H1 (cell line): ENCODE measurements around the gene SKOR2. TPM values are rescaled to one million over a fixed set of nuclear protein-coding genes. Genes with fewer than 3 reads are reported as not detected.

ENCODE experiments used
- CTCF ChIA-PET: fragments of 300-600 bp; sonication (Branson Sonifier 250); formaldehyde crosslinking; loops from one replicate; lab custom pipeline; 2021; ENCODE audit not compliant: partially characterized antibody; lab: Charles Lee
- POLR2A ChIA-PET: fragments of 300-600 bp; sonication (Branson Sonifier 250); formaldehyde crosslinking; loops from one replicate; lab custom pipeline; 2021; ENCODE audit warnings: inconsistent platforms; ENCODE audit not compliant: partially characterized antibody; lab: Charles Lee
- DNase-seq, 2 experiments: peaks; one replicate each; pipeline versions ENCODE4 v3.0.0 to v3.0.0-alpha.2; 2010 to 2022; ENCODE audit warnings: low spot score in 2 of 2, low read depth in 1 of 2, mixed read lengths in 1 of 2
- FAIRE-seq: peaks from 2 replicates; lab custom pipeline; 2011; peaks lifted over from hg19 to GRCh38; lab: Jason Lieb, UNC
- H2AFZ ChIP-seq: 2 replicates; pipeline ENCODE4 v1.8.1; 2012; ENCODE audit warnings: low read length, inconsistent platforms
- H2AK5ac ChIP-seq: 2 replicates; pipeline ENCODE4 v1.6.1; 2013; ENCODE audit warnings: low read depth, low read length
- H2BK120ac ChIP-seq: replicated peaks from 2 replicates; pipeline ENCODE3; 2013; ENCODE audit warnings: low read depth, low read length, inconsistent platforms
- H2BK12ac ChIP-seq: 2 replicates; pipeline ENCODE4 v1.6.1; 2013; ENCODE audit warnings: low read depth, low read length
- H2BK15ac ChIP-seq: 2 replicates; pipeline ENCODE4 v1.6.1; 2013; ENCODE audit warnings: low read length
- H2BK20ac ChIP-seq: 2 replicates; pipeline ENCODE4 v1.6.1; 2013; ENCODE audit warnings: low read length
- H2BK5ac ChIP-seq: 2 replicates; pipeline ENCODE4 v1.6.1; 2013; ENCODE audit warnings: low read depth, low read length
- H3K14ac ChIP-seq: 2 replicates; pipeline ENCODE4 v1.6.1; 2013; ENCODE audit warnings: inconsistent platforms; ENCODE audit not compliant: insufficient read length
- H3K18ac ChIP-seq: 2 replicates; pipeline ENCODE4 v1.6.1; 2013; ENCODE audit warnings: low read length; ENCODE audit errors: extremely low read depth
- H3K23ac ChIP-seq: 2 replicates; pipeline ENCODE4 v1.6.1; 2013; ENCODE audit warnings: inconsistent platforms; ENCODE audit not compliant: insufficient read length
- H3K23me2 ChIP-seq: 2 replicates; pipeline ENCODE4 v1.6.1; 2013; ENCODE audit warnings: low read depth, low read length
- H3K27ac ChIP-seq: 2 replicates; pipeline ENCODE4 v1.6.1; 2011; ENCODE audit warnings: low read depth, low read length, inconsistent platforms
- H3K27me3 ChIP-seq, 4 experiments: replicated peaks in 1 of 4; 1 replicate in 1 of 4; 2 replicates in 3 of 4; pipeline versions ENCODE4 v1.6.1 to v1.8.1; 2011 to 2013; ENCODE audit warnings: low read length in 3 of 4, mild to moderate bottlenecking in 3 of 4, inconsistent platforms in 2 of 4, mixed read lengths in 2 of 4, moderate library complexity in 1 of 4; ENCODE audit not compliant: control insufficient read depth in 3 of 4, insufficient read depth in 3 of 4; ENCODE audit errors: extremely low read depth in 1 of 4
- H3K36me3 ChIP-seq, 4 experiments: 2 replicates each; pipeline versions ENCODE4 v1.6.1 to v1.8.1; 2011 to 2013; ENCODE audit warnings: mild to moderate bottlenecking in 4 of 4, low read length in 3 of 4, moderate library complexity in 2 of 4, control low read depth in 1 of 4, inconsistent platforms in 1 of 4; ENCODE audit not compliant: insufficient read depth in 4 of 4, control insufficient read depth in 2 of 4
- H3K4ac ChIP-seq: replicated peaks from 2 replicates; pipeline ENCODE3; 2013; ENCODE audit warnings: low read length, low read depth, mixed read lengths, inconsistent platforms; ENCODE audit not compliant: insufficient read length
- H3K4me1 ChIP-seq, 4 experiments: replicated peaks in 1 of 4; 1 replicate in 1 of 4; 2 replicates in 3 of 4; pipeline versions ENCODE4 v1.6.1 to v1.8.1; 2011 to 2013; ENCODE audit warnings: low read length in 3 of 4, inconsistent platforms in 2 of 4, mixed read lengths in 1 of 4; ENCODE audit not compliant: insufficient read depth in 4 of 4, control insufficient read depth in 3 of 4
- H3K4me2 ChIP-seq, 2 experiments: 2 replicates each; pipeline versions ENCODE4 v1.6.1 to v1.8.1; 2011 to 2013; ENCODE audit warnings: low read depth in 2 of 2, low read length in 2 of 2, control low read depth in 1 of 2, inconsistent platforms in 1 of 2, mild to moderate bottlenecking in 1 of 2; ENCODE audit not compliant: insufficient read depth in 1 of 2
- H3K4me3 ChIP-seq, 4 experiments: fragments of 200-600, 300-600 bp in 1 of 4; sonication (generic), shearing (Covaris generic), sonication (Bioruptor Twin) in 1 of 4; 2 replicates each; pipeline versions ENCODE4 v1.5.1 to v1.8.1; 2011 to 2016; ENCODE audit warnings: low read length in 4 of 4, low read depth in 3 of 4, control low read depth in 2 of 4, inconsistent platforms in 2 of 4, mild to moderate bottlenecking in 2 of 4, mixed read lengths in 1 of 4, moderate library complexity in 1 of 4; ENCODE audit not compliant: insufficient read depth in 2 of 4; ENCODE audit errors: extremely low read depth in 1 of 4
- H3K56ac ChIP-seq: replicated peaks from 2 replicates; pipeline ENCODE3; 2013; ENCODE audit warnings: low read depth, mild to moderate bottlenecking, mixed read lengths, low read length, inconsistent platforms; ENCODE audit not compliant: insufficient read length
- H3K79me1 ChIP-seq: 2 replicates; pipeline ENCODE4 v1.6.1; 2013; ENCODE audit warnings: low read depth, low read length, control low read depth
- H3K79me2 ChIP-seq, 2 experiments: 2 replicates each; pipeline versions ENCODE4 v1.6.1 to v1.8.1; 2012 to 2013; ENCODE audit warnings: low read length in 2 of 2, mild to moderate bottlenecking in 2 of 2, inconsistent platforms in 1 of 2; ENCODE audit not compliant: insufficient read depth in 2 of 2, control insufficient read depth in 1 of 2
- H3K9ac ChIP-seq, 4 experiments: replicated peaks in 1 of 4; 1 replicate in 1 of 4; 2 replicates in 3 of 4; pipeline versions ENCODE4 v1.6.1 to v1.8.1; 2011 to 2013; ENCODE audit warnings: low read depth in 3 of 4, low read length in 3 of 4, control low read depth in 2 of 4, mild to moderate bottlenecking in 2 of 4, moderate library complexity in 2 of 4, inconsistent platforms in 1 of 4; ENCODE audit errors: extremely low read depth in 1 of 4
- H3K9me3 ChIP-seq, 2 experiments: 2 replicates each; pipeline versions ENCODE4 v1.6.1 to v1.8.1; 2012 to 2013; ENCODE audit warnings: mild to moderate bottlenecking in 2 of 2, moderate library complexity in 2 of 2, control low read depth in 1 of 2, inconsistent platforms in 1 of 2, low read depth in 1 of 2, low read length in 1 of 2, mixed read lengths in 1 of 2; ENCODE audit not compliant: insufficient read depth in 2 of 2
- H4K20me1 ChIP-seq, 2 experiments: replicated peaks in 1 of 2; 2 replicates each; pipeline versions ENCODE3 to v1.8.1; 2011 to 2013; ENCODE audit warnings: inconsistent platforms in 2 of 2, low read length in 2 of 2, mild to moderate bottlenecking in 1 of 2; ENCODE audit not compliant: insufficient read depth in 2 of 2, control insufficient read depth in 1 of 2
- H4K5ac ChIP-seq: 2 replicates; pipeline ENCODE4 v1.6.1; 2013; ENCODE audit warnings: low read length, low read depth, mixed read lengths, inconsistent platforms; ENCODE audit not compliant: insufficient read length
- H4K8ac ChIP-seq: 2 replicates; pipeline ENCODE4 v1.8.0; 2013; ENCODE audit warnings: mild to moderate bottlenecking, moderate library complexity, low read length, inconsistent platforms; ENCODE audit not compliant: insufficient read depth; ENCODE audit errors: extremely low read depth
- H4K91ac ChIP-seq: replicated peaks from 2 replicates; pipeline ENCODE3; 2013; ENCODE audit warnings: low read length, mixed read lengths, inconsistent platforms; ENCODE audit not compliant: insufficient read length
- CHD2 ChIP-seq: IDR thresholded peaks from 2 replicates; pipeline ENCODE4 v1.6.1; 2012; ENCODE audit warnings: low read length, improper control_type of control experiment
- KDM4A ChIP-seq: IDR thresholded peaks from one replicate; pipeline ENCODE4 v1.7.1; 2012; ENCODE audit warnings: low read depth, mild to moderate bottlenecking, moderate library complexity, low read length, inconsistent platforms; ENCODE audit not compliant: severe bottlenecking
- MAX ChIP-seq: IDR thresholded peaks from 2 replicates; pipeline ENCODE4 v1.6.1; 2012; ENCODE audit warnings: inconsistent platforms
- SP2 ChIP-seq: IDR thresholded peaks from 2 replicates; pipeline ENCODE4 v1.6.1; 2012; ENCODE audit warnings: mild to moderate bottlenecking, low read length, inconsistent platforms
- SUZ12 ChIP-seq: fragments of 200-600 bp; sonication (generic); IDR thresholded peaks from 2 replicates; pipeline ENCODE4 v1.6.1; 2012; ENCODE audit warnings: mild to moderate bottlenecking, inconsistent platforms, low read length, moderate library complexity, mixed read lengths
- USF2 ChIP-seq: IDR thresholded peaks from 2 replicates; pipeline ENCODE4 v1.6.1; 2011; ENCODE audit warnings: low read length, improper control_type of control experiment
- ZNF274 ChIP-seq: IDR thresholded peaks from 2 replicates; pipeline ENCODE4 v1.7.0; 2012; ENCODE audit warnings: low read length, borderline replicate concordance; ENCODE audit errors: extremely low read depth
- WGBS, 2 experiments: shearing (Covaris generic) in 1 of 2; methylation state at CpG; one replicate each; pipeline versions ENCODE4 v1.1.6 to v1.1.7; 2013 to 2015; ENCODE audit warnings: low lambda C conversion rate in 2 of 2, mixed read lengths in 2 of 2, inconsistent platforms in 1 of 2, low coverage in 1 of 2, missing lambda C conversion rate in 1 of 2; ENCODE audit not compliant: insufficient replicate concordance in 2 of 2, insufficient coverage in 1 of 2, insufficient read length in 1 of 2; ENCODE audit errors: extremely low coverage in 1 of 2, missing lambda C conversion rate in 1 of 2; 5-methylcytosine and 5-hydroxymethylcytosine counted together
- polyA plus RNA-seq, 7 experiments: library from polyadenylated mRNA; depleted of rRNA in 3 of 7; stranded (reverse) in 5 of 7; unstranded in 2 of 7; fragments of >200 nt in 5 of 7; fragments of 200-250 nt in 2 of 7; gene quantifications; 1 replicate in 5 of 7; 2 replicates in 1 of 7; 4 replicates in 1 of 7; pipeline versions ENCODE4 v1.2.1 to v1.2.3, GENCODE V29; 2011 to 2013; ENCODE audit warnings: missing spikeins in 2 of 7, mixed read lengths in 2 of 7
- total RNA-seq: library from RNA; stranded (reverse); fragmentation: NEBNext Ultra II Directional; extraction: Animal tissue kit (Norgen Biotek cat#: 25700); gene quantifications from 2 replicates; pipeline ENCODE4 v1.2.1, GENCODE V29; 2021

Gene SKOR2
- total and polyA plus RNA-seq, 2 of the 8 experiments (the other 6 are each of a cell fraction or from before 2014, with no cell fraction given), result 0.05 to 0.11 TPM

GRCh38 chr18:47248115-47248603, 3.3 kb downstream of the SKOR2 start:
- no peak overlapping the region for H2BK120ac ChIP-seq
- POLR2A ChIA-PET, result interaction anchor here (1.8 to 2.1 kb wide), 2 partner anchors 12 to 13 kb away, joined by 4 to 7 read pairs; no protein-coding TSS in a partner anchor
- H3K56ac ChIP-seq, result no peak overlapping the region
- H3K79me2 ChIP-seq, result no peaks in the 10 kb centered on the region
- H3K4me3 ChIP-seq, result peak overlapping the region in 1 of 4 experiments; percentile 60; a peak in 2 of 8 replicates
- peak overlapping the region; percentile 94; the same call in 1 of the 2 replicates for H2BK12ac ChIP-seq
- CTCF ChIA-PET, result interaction anchor here (0.6 to 9.2 kb wide), 9 partner anchors 12 to 1803 kb away, joined by 3 to 146 read pairs (median 4); no protein-coding TSS in a partner anchor
- peak overlapping the region; percentile 17; the same call in 1 of the 2 replicates for H2AK5ac ChIP-seq
- peak overlapping the region; percentile 53 for H4K8ac ChIP-seq
- H3K9me3 ChIP-seq, result peaks cover 0 to 9% of the 10 kb centered on the region in 2 experiments; a peak in 2 of 4 replicates
- peak overlapping the region; percentile 26 to 50 for H3K4me2 ChIP-seq
- H3K27ac ChIP-seq, result no peak overlapping the region
- H3K79me1 ChIP-seq, result no peaks in the 10 kb centered on the region
- no peak overlapping the region for H3K23ac ChIP-seq
- peaks cover 9 to 24% (median 13%) of the 10 kb centered on the region in 4 experiments for H3K4me1 ChIP-seq
- peak; percentile 22 for TF ChIP-seq KDM4A
- no peak for TF ChIP-seq ZNF274
- TF ChIP-seq USF2, result no peak
- TF ChIP-seq MAX, result peak; percentile 52; the same call in 1 of the 2 replicates
- TF ChIP-seq SUZ12, result no peak
- no peak for TF ChIP-seq SP2
- TF ChIP-seq CHD2, result no peak
- peaks cover 56 to 60% (median 58%) of the 10 kb centered on the region in 4 experiments for H3K27me3 ChIP-seq
- 6% methylated on average over 17 of the region's 61 CpGs; no CpG with 5 or more reads in 1 of the 2 experiments for WGBS, 2 experiments
- H2BK5ac ChIP-seq, result no peak overlapping the region; the same call in 1 of the 2 replicates
- DNase-seq (peak in 1 of 2 experiments; percentile 62), FAIRE-seq (no peak)
- no peak overlapping the region for H4K5ac ChIP-seq
- H3K4ac ChIP-seq, result no peak overlapping the region
- no peak overlapping the region for H3K18ac ChIP-seq
- no peak overlapping the region for H2AFZ ChIP-seq
- peak overlapping the region; percentile 73; the same call in 1 of the 2 replicates for H2BK20ac ChIP-seq
- peaks cover 0 to 9% (median 0%) of the 10 kb centered on the region in 4 experiments; a peak in 2 of 8 replicates for H3K36me3 ChIP-seq
- H4K20me1 ChIP-seq, result peaks cover 5 to 19% of the 10 kb centered on the region in 2 experiments
- peaks cover 5% of the 10 kb centered on the region for H3K23me2 ChIP-seq
- no peak overlapping the region for H3K9ac ChIP-seq
- peak overlapping the region; percentile 89; the same call in 1 of the 2 replicates for H2BK15ac ChIP-seq
- H4K91ac ChIP-seq, result no peak overlapping the region
- no peak overlapping the region for H3K14ac ChIP-seq
